Activated CD8-positive, alpha-beta memory T cell treated with anti-CD3 and anti-CD28 coated beads, Interleukin-2, amount 10 ng/mL, durations not matched to agents 7 days and 5 days (primary cell): ENCODE results near the gene ZBTB21. TPM values are rescaled to one million over a fixed set of nuclear protein-coding genes. Genes with fewer than 3 reads are reported as not detected.
"Not testable (repeated sequence)": the region's sequence is repeated elsewhere in the genome, so short reads cannot be mapped to it uniquely, and the experiment has no call there.

Source experiments
- ATAC-seq: fragments of 150-1000 bp; cut with Tn5 transposase; one replicate; pipeline ENCODE4 v1.10.0; 2021; ENCODE audit warnings: moderate library complexity
- CTCF ChIA-PET: fragments of 350-600 bp; sonication (Branson Sonifier 250); formaldehyde crosslinking; loops from one replicate; lab custom pipeline; 2021; ENCODE audit warnings: antibody characterized with exemption; lab: Charles Lee
- DNase-seq: peaks from one replicate; pipeline ENCODE4 v3.0.0-alpha.2; 2020
- H3K27ac Mint-ChIP-seq: one replicate; pipeline ENCODE4 v1.8.0; 2021; ENCODE audit warnings: mild to moderate bottlenecking, mixed read lengths
- H3K27me3 Mint-ChIP-seq: one replicate; pipeline ENCODE4 v1.8.0; 2021; ENCODE audit warnings: mixed read lengths
- H3K36me3 Mint-ChIP-seq: one replicate; pipeline ENCODE4 v1.8.0; 2021; ENCODE audit warnings: mild to moderate bottlenecking, mixed read lengths
- H3K4me1 Mint-ChIP-seq: one replicate; pipeline ENCODE4 v1.8.0; 2021; ENCODE audit warnings: mixed read lengths
- H3K4me3 Mint-ChIP-seq: one replicate; pipeline ENCODE4 v1.8.0; 2021; ENCODE audit warnings: mild to moderate bottlenecking, moderate library complexity, mixed read lengths
- H3K9me3 Mint-ChIP-seq: one replicate; pipeline ENCODE4 v1.8.0; 2022; ENCODE audit warnings: low read depth, mixed read lengths
- total RNA-seq, 2 experiments: library from RNA; stranded (reverse); gene quantifications; one replicate each; pipeline ENCODE4 v1.2.3, GENCODE V29; 2021

Gene ZBTB21
- total RNA-seq, 2 experiments from 2014 or later, result 14.2 to 16.3 TPM

- H3K27me3 Mint-ChIP-seq, result peaks cover 38% of the 10 kb centered on the region
- CTCF ChIA-PET, H3K9me3 Mint-ChIP-seq, ATAC-seq, H3K27ac Mint-ChIP-seq, H3K4me1 Mint-ChIP-seq, DNase-seq, H3K36me3 Mint-ChIP-seq, H3K4me3 Mint-ChIP-seq: not testable (repeated sequence)
Observed at GRCh38 chr21:41959697-41960096, 50.5 kb downstream of the ZBTB21 start.

GRCh38 chr21:41958886-41959563 is 51.1 kb downstream of the ZBTB21 start:
- Mint-ChIP-seq H3K4me1 (peaks cover 4% of the 10 kb centered on the region), H3K27ac (no peak overlapping the region), H3K9me3 (no peaks in the 10 kb centered on the region), H3K27me3 (peaks cover 45% of the 10 kb centered on the region), H3K4me3 (no peak overlapping the region), H3K36me3 (no peaks in the 10 kb centered on the region)
- CTCF ChIA-PET, result no interaction called here
- no peak for ATAC-seq
- DNase-seq, result no peak

DNA sequence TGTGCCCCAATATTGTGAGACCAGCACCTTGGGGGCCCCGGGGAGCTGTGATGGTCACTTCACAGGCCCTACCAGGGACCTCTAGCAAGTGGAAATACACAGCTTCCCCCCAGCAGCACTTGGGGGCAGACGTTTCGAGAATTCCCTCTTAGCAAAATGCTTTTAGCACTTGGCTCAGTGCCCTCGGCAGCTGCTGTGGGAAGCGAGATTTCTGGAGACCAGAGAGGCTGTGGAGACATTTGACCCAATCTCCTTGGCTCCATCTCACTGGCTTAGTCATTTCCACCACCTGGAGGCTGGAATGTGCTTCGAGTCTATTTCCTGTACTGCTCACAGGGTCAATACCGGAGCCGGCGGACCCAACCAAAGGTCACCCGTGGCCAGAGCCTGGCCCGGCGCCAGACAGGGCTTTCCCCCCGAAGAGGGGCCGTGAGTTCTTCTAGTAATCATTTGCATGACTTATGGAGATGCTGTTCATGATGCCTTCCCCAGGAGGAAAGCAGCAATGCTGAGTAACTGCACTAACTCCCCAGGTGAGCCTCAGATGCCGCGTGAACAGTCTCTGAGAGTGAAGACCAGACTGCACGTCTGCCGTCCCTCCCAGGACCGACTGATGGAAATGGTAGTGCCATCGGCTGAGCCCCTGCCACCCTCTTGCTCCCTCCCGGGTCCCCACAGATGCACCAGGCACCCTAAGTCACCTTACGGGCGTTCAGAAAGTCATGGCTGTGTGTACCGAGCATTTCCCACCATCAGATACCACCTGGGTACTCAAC is 52.0 kb downstream of the ZBTB21 start:
- H3K27ac Mint-ChIP-seq, result no peak overlapping the region
- H3K4me1 Mint-ChIP-seq, result peaks cover 4% of the 10 kb centered on the region
- H3K27me3 Mint-ChIP-seq, result peaks cover 41% of the 10 kb centered on the region
- H3K4me3 Mint-ChIP-seq, result no peak overlapping the region
- CTCF ChIA-PET, result no interaction called here
- DNase-seq (no peak), ATAC-seq (no peak)
- no peaks in the 10 kb centered on the region for H3K36me3 Mint-ChIP-seq
- H3K9me3 Mint-ChIP-seq, result no peaks in the 10 kb centered on the region

- H3K4me3 Mint-ChIP-seq, result no peak overlapping the region
- no peaks in the 10 kb centered on the region for H3K9me3 Mint-ChIP-seq
- peaks cover 45% of the 10 kb centered on the region for H3K27me3 Mint-ChIP-seq
- H3K27ac Mint-ChIP-seq, result no peak overlapping the region
- H3K36me3 Mint-ChIP-seq, result no peaks in the 10 kb centered on the region
- ATAC-seq (no peak), DNase-seq (no peak)
- CTCF ChIA-PET, result no interaction called here
- peaks cover 4% of the 10 kb centered on the region for H3K4me1 Mint-ChIP-seq
Observed at GRCh38 chr21:41956926-41957729, 53.0 kb downstream of the ZBTB21 start.

DNA sequence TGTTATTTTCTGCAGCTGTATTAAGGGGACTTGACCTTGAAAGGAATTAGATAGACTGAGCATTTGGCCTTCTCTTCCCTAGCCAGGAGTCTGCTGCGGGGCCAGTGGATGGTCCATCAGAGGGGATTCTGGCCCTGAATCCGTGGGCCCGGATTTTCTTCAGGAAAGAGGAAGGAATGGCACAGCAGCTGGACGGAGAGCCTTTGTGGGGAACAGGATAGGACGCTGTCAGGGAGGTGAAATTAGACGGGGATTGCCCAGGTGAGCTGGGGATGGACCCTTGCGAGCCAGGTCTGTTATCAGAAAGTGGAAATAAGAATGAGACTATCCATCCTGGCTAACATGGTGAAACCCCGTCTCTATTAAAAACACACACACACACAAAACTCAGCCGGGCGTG is 54.6 kb downstream of the ZBTB21 start:
- H3K9me3 Mint-ChIP-seq, result no peaks in the 10 kb centered on the region
- CTCF ChIA-PET, result no interaction called here
- H3K27ac Mint-ChIP-seq, result no peak overlapping the region
- no peak overlapping the region for H3K4me3 Mint-ChIP-seq
- no peak for ATAC-seq
- H3K36me3 Mint-ChIP-seq, result no peaks in the 10 kb centered on the region
- no peak for DNase-seq
- H3K27me3 Mint-ChIP-seq, result peaks cover 43% of the 10 kb centered on the region
- peaks cover 4% of the 10 kb centered on the region for H3K4me1 Mint-ChIP-seq

DNA sequence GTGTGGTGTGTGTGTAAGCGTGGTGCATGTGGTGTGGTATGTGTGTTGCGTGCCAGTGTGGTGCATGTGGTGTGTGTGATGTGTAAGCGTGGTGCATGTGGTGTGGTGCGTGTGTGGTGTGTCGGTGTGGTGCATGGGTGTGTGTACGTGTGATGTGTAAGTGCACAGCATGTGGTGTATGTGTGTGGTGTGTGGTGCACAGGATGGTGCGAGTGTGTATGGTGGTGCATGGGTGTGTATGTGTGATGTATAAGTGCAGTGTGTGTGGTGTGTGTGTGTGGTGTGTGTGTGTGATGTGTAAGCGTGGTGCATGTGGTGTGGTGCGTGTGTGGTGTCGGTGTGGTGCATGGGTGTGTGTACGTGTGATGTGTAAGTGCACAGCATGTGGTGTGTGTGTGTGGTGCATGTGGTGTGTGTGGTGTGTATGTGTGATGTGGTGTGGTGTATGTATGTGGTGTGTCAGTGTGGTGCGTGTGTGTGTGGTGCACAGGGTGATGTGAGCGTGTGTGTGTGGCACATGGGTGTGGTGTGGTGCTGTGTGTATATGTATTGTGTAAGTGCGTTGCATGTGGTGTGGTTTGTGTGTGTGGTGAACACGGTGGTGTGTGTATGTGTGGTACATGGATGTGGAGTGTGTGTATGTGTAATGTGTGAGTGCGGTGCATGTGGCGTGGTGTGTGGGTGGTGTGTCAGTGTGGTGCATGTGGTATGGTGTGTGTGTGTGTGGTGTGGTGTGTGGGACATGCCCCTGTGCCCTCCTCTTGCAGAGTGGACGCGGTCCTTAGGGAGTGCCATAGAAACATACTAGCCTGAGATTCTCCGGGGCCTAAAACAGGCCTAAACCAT is 55.3 kb downstream of the ZBTB21 start:
- no peak for ATAC-seq
- H3K4me3 Mint-ChIP-seq, result no peak overlapping the region
- CTCF ChIA-PET, result no interaction called here
- H3K27me3 Mint-ChIP-seq, result peaks cover 39% of the 10 kb centered on the region
- DNase-seq, result no peak
- H3K9me3 Mint-ChIP-seq, result no peaks in the 10 kb centered on the region
- H3K4me1 Mint-ChIP-seq, result peaks cover 4% of the 10 kb centered on the region
- no peak overlapping the region for H3K27ac Mint-ChIP-seq
- no peaks in the 10 kb centered on the region for H3K36me3 Mint-ChIP-seq

DNA sequence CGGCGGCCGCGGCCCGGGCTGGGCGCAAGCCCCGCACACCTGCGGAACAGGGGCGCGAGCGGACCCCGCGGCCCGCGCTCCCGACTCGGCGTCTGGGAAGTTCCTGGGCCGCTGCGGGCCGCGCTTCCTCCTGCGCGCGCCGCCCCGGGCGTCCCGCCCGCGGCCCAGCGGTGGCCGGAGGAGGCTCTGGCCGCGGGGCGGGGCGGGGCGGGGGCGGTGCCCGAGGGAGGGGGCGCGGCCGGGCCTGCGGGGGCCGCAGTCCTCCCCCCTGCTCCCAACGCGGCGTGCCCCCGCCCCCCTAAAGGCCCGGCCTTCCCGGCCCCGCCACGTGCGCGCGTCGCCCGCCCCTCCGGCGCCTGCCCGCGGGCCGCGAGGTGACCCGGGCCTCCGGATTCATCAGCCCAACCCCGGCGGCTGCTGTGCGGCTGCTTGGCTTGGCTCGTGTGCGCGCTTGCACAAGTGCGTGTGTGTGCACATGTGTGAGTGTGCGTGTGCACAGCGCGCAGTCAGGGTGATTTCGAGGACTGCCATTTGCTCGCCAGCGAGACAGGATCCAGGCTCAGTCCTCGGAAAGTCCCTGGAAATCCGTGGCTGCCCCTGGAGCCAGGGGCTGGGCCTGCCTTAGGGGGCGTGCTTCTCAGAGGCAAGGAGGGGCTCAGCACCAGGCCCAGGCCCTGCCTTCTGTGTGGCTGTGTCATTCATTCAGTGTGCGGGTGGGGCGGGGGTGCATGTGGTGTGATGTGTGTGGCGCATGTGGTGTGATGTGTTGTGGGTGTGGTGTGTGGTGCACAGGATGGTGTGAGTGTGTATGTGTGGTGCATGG is 56.1 kb downstream of the ZBTB21 start, which contains the start of gene C2CD2:
Gene C2CD2 (minus strand): TSS at position 188 of the 823 bp plus-strand sequence. CDS start 370 bp downstream, outside the sequence.
- H3K4me3 Mint-ChIP-seq, result peak within 1 kb of the TSS; percentile 6
- DNase-seq, result no peak

GRCh38 chr21:41953249-41953830 is 56.8 kb downstream of the ZBTB21 start:
- DNase-seq (no peak), ATAC-seq (peak; percentile 29)
- Mint-ChIP-seq H3K4me3 (no peak overlapping the region), H3K9me3 (no peaks in the 10 kb centered on the region), H3K27me3 (peaks cover 39% of the 10 kb centered on the region), H3K36me3 (no peaks in the 10 kb centered on the region), H3K4me1 (peaks cover 4% of the 10 kb centered on the region), H3K27ac (no peak overlapping the region)
- CTCF ChIA-PET, result no interaction called here

More for the DNA sequence above, 56.1 kb downstream of the ZBTB21 start, which contains the start of gene C2CD2:
- peaks cover 4% of the 10 kb centered on the region for H3K4me1 Mint-ChIP-seq
- peaks cover 39% of the 10 kb centered on the region for H3K27me3 Mint-ChIP-seq
- peak; percentile 63 for ATAC-seq
- no peak within 1 kb of the TSS for H3K27ac Mint-ChIP-seq
- H3K36me3 Mint-ChIP-seq, result no peaks in the 10 kb centered on the region
- no peaks in the 10 kb centered on the region for H3K9me3 Mint-ChIP-seq
- CTCF ChIA-PET, result no interaction called here

- H3K36me3 Mint-ChIP-seq, result no peaks in the 10 kb centered on the region
- CTCF ChIA-PET, result no interaction called here
- peaks cover 38% of the 10 kb centered on the region for H3K27me3 Mint-ChIP-seq
- H3K27ac Mint-ChIP-seq, result no peak overlapping the region
- peak overlapping the region; percentile 6 for H3K4me3 Mint-ChIP-seq
- peaks cover 4% of the 10 kb centered on the region for H3K4me1 Mint-ChIP-seq
- no peaks in the 10 kb centered on the region for H3K9me3 Mint-ChIP-seq
- DNase-seq (no peak), ATAC-seq (no peak)
Observed at GRCh38 chr21:41952568-41953248, 57.5 kb downstream of the ZBTB21 start.

DNA sequence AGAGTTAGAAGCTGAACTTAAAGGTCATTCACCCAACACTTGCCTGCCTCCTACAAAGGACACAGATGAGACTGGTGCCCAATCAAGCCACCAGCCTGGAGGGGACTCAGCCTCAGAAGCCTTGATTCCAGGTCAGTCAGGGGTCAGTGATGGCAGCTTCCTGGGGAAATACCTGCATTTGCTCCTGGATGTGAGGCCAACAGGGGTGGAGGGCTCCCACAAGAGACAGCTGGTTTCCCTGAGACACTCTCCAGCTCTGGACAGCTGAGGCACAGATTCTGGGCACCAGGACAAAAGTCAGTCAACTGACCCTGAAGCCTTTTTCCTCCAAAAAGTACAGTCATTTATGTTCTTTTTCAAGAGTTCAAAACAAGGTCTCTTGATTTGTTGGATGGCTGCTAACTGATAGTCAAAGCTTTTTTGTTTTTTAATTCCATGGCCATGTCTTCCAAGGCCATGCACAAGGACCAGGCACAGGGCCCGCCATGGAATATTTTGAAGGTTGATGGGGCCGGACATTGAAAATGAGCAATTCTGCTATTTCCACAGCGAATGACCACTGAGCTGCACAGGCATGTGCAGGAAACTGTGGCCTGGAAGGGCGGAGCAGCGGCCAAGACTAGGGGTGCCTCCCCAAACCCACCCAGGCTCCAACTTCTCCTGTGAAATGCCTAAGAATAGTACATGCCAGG is 58.1 kb downstream of the ZBTB21 start:
- Mint-ChIP-seq H3K4me1 (peaks cover 4% of the 10 kb centered on the region), H3K27ac (no peak overlapping the region), H3K36me3 (no peaks in the 10 kb centered on the region), H3K9me3 (no peaks in the 10 kb centered on the region), H3K27me3 (peaks cover 34% of the 10 kb centered on the region), H3K4me3 (no peak overlapping the region)
- DNase-seq (no peak), ATAC-seq (no peak)
- CTCF ChIA-PET, result no interaction called here

DNA sequence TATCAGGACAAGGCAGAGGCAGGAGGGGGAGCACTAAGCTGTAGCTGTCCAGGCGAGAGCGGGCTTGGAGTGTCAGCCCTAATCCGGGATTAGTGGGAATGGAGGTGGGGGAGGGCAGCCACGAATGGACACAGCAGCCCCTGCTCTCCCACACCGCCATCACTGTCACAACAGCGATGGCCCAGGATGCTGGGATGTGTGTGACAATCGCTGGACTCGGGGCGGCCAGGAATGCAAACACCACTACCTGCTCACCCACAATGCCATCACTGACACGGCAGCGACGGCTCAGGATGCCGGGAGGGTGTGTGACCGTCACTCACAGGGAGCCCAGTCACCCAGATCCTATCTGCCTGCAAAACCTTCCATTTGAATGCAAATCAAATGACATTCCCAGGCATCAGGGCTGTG is 59.2 kb downstream of the ZBTB21 start:
- CTCF ChIA-PET, result no interaction called here
- H3K4me1 Mint-ChIP-seq, result peaks cover 4% of the 10 kb centered on the region
- peaks cover 32% of the 10 kb centered on the region for H3K27me3 Mint-ChIP-seq
- H3K9me3 Mint-ChIP-seq, result no peaks in the 10 kb centered on the region
- ATAC-seq (no peak), DNase-seq (no peak)
- no peak overlapping the region for H3K27ac Mint-ChIP-seq
- no peaks in the 10 kb centered on the region for H3K36me3 Mint-ChIP-seq
- no peak overlapping the region for H3K4me3 Mint-ChIP-seq
